ENCODE results near the gene SPINK7.

SPINK7 gene

GRCh38 chr5:148343603-148344487 lies 31.6 kb downstream of the SPINK7 start:
- DNase-seq, result no peak

DNA sequence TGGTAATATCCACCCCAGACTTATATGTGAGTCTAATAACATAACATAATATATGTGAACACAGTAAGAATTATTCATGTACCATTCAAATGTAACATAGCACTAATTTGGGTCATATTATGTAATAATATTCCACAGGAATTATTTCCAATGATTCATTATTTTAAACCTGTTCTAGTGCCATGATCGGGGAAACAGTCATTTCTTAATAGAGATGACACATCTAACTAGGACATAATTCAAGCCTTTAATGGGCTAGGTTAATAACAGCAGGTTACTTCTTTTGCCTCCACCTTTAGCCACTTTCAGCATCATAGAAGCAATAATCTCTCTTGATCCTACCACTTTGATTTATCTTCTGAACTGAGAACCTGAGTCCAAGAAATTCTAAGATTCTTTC lies 35.5 kb downstream of the SPINK7 start:
- DNase-seq, result no peak

DNA sequence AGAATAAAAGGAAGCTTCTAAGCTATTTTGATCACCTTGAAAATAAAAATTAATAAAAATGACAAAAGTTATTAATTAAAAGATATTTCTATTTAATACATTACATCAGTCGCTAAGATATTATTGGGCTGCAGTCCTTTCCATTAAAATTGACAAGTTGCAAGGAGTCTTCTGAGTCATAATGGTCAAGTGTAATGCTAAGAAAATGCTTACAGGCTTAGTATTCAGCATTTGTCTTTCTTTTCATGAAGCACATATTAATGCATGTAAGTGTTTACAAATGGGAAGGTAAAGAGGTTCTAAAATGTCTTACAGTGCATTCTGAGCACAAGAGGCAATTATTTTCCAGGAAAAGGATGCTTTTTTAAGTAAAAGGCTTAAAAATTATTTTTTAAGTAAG lies 40.5 kb downstream of the SPINK7 start:
- no peak for DNase-seq

DNA sequence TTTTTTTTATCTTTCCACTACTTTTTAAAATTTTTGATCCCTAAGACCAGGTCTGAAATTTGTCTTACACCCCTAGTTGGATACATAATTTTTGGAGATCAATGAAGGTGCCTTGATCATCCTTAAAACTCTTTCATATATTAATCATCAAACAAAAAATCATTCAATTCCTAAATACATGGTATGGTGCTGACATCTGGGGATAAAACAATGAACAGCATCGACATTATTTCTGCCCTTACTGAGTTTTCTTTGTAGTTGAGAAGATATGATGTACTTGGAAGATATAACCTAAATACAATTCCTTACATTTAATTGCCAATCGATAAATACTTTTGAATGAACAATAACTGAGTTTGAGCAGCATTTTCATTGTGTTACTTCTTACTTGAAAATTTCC lies 41.4 kb downstream of the SPINK7 start:
- DNase-seq, result no peak

DNA sequence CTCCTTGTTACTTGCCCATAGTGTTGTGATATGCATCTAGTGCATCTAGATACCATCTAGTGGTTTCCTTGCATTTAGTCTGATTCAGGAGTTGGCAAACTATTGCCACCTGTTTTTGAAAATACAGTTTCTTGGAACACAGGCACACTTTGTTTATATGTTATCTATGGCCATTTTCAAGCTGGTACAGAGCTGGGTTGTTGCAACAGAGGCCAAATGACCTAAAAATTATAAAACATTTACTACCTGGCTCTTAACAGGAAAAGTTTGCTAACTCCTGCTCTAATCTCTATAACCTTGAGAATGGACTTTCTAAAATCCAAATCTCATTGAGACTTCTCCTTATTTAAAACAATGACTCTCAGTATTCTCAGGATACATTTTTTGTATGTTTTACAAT lies 52.1 kb downstream of the SPINK7 start:
- DNase-seq, result no peak

All from stimulated activated CD4-positive, alpha-beta T cell treated with anti-CD3 and anti-CD28 coated beads, Interleukin-12 subunit alpha, Interleukin-12 subunit beta, amount 100 ng/mL, for 4 hours (primary cell).